ENCODE measurements around the gene HERC3.

The HERC3 gene

GRCh38 chr4:88661739-88662138, 69.5 kb downstream of the HERC3 start:
- DNase-seq, result no peak

- no peak for DNase-seq
These were observed 80.7 kb downstream of the HERC3 start for GRCh38 chr4:88672987-88673386.

GRCh38 chr4:88673886-88674285, 81.6 kb downstream of the HERC3 start:
- no peak for DNase-seq

GRCh38 chr4:88674565-88674964, 82.3 kb downstream of the HERC3 start:
- DNase-seq, result no peak

GRCh38 chr4:88674979-88675378, 82.7 kb downstream of the HERC3 start:
- DNase-seq, result no peak

- DNase-seq, result no peak
These were observed 83.3 kb downstream of the HERC3 start for GRCh38 chr4:88675543-88675942.

- no peak for DNase-seq
These were observed 88.9 kb downstream of the HERC3 start for GRCh38 chr4:88681209-88681608.

- no peak for DNase-seq
These were observed 98.1 kb downstream of the HERC3 start for GRCh38 chr4:88690355-88690754.

- no peak for DNase-seq
These were observed 101.5 kb downstream of the HERC3 start for GRCh38 chr4:88693792-88694191.

- no peak for DNase-seq
These were observed 104.3 kb downstream of the HERC3 start for GRCh38 chr4:88696630-88697029.

- DNase-seq, result no peak
These were observed 104.9 kb downstream of the HERC3 start for GRCh38 chr4:88697141-88697540.

- no peak for DNase-seq
These were observed 105.5 kb downstream of the HERC3 start, which contains the start of gene NAP1L5 for GRCh38 chr4:88697588-88698329. TSS of gene NAP1L5 (minus strand) at chr4:88697829. CDS start at chr4:88697754, 75 bp downstream.

GRCh38 chr4:88698519-88698918, 106.2 kb downstream of the HERC3 start:
- no peak for DNase-seq

- DNase-seq, result no peak
These were observed 110.5 kb downstream of the HERC3 start for GRCh38 chr4:88702782-88703181.

- DNase-seq, result no peak
These were observed 112.9 kb downstream of the HERC3 start for GRCh38 chr4:88705223-88705622.

GRCh38 chr4:88705805-88706492, 113.7 kb downstream of the HERC3 start:
- no peak for DNase-seq

- DNase-seq, result no peak
These were observed 114.3 kb downstream of the HERC3 start for GRCh38 chr4:88706574-88706973.

- DNase-seq, result no peak
These were observed 117.7 kb downstream of the HERC3 start for GRCh38 chr4:88709989-88710388.

- DNase-seq, result no peak
These were observed 121.5 kb downstream of the HERC3 start for GRCh38 chr4:88713782-88714181.

GRCh38 chr4:88718098-88718497, 125.8 kb downstream of the HERC3 start:
- DNase-seq, result no peak

- no peak for DNase-seq
These were observed 127.1 kb downstream of the HERC3 start for GRCh38 chr4:88719381-88719780.

GRCh38 chr4:88720451-88721428, 128.5 kb downstream of the HERC3 start:
- no peak for DNase-seq

- DNase-seq, result no peak
These were observed 130.0 kb downstream of the HERC3 start for GRCh38 chr4:88722276-88722780.
